ENCODE measurements around the gene ANP32D. TPM values are rescaled to one million over a fixed set of nuclear protein-coding genes. Genes with fewer than 3 reads are reported as not detected.

The ANP32D gene
- not detected in 2 replicates for total RNA-seq

DNA sequence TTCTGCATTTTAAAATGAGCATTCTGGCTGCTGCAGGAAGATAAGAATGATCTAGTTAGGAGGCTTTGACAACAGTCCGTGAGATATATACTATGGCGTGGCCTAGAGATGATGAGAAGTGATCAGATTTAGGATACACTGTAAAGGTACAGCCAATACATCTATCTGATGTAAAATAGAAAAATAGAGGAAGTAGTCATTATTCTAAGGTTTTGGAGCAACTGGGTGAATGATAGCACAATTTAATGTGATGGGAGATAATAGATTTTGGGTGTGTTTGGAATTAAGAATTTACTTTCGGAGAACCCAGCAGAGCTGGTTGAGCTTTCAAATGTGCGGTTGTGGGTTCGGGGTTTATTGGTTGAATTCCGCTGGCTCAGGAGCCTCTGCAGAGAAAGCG is at the start of gene ANP32D:
ANP32D (plus strand) TSS at position 301 of the 400 bp plus-strand sequence. CDS start 106 bp downstream, outside the sequence.

DNA sequence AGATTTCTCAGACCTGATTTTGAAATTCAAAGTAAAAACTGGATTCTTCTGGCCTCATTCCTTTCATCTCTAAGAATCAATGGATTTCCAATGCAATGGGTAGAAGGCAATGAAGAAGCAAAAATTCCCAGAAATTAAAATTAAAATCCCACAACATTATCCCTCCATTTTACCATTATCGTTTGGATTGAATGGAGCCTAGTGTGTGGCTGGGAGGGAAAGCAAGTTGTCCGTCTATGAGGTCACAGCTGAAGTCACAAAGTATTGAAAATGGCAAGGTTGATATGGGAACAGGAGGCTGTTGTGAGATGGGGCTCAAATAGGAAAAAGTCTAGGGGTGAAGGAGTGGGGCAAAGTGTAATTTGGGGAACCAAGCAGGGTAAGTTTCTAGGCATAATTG is 9.8 kb downstream of the ANP32D start, which contains the start of gene C12orf54:
C12orf54 (plus strand) TSS at position 301 of the 400 bp plus-strand sequence. CDS start 799 bp downstream, outside the sequence.

Other genes starting within 250 kb of the ANP32D start
- 8.6 and 12.4 TPM in 2 replicates for gene ZNF641, start 121.6 kb upstream of the ANP32D start, total RNA-seq
- not detected in 2 replicates for gene C12orf54, start 9.9 kb downstream of the ANP32D start, total RNA-seq
- not detected in 2 replicates for gene OR8S1, start 53.1 kb downstream of the ANP32D start, total RNA-seq
- not detected in 2 replicates for gene LALBA, start 97.5 kb downstream of the ANP32D start, total RNA-seq
- 59.9 and 60.6 TPM in 2 replicates for gene KANSL2, start 209.7 kb downstream of the ANP32D start, total RNA-seq
- 28.8 and 30.5 TPM in 2 replicates for gene CCNT1, start 244.1 kb downstream of the ANP32D start, total RNA-seq